GM12878 (cell line): ENCODE data around the gene PLEKHN1.

Source experiments
- HDGF ChIP-seq: fragments of 450-650 bp; IDR thresholded peaks from 2 replicates; pipeline ENCODE4 v1.6.1; 2016; ENCODE audit warnings: antibody characterized with exemption
- NR2C2 ChIP-seq: IDR thresholded peaks from 2 replicates; pipeline ENCODE4 v1.6.1; 2011; ENCODE audit warnings: borderline replicate concordance, low read depth; ENCODE audit not compliant: control insufficient read depth, insufficient read length
- SIN3A ChIP-seq: IDR thresholded peaks from 2 replicates; pipeline ENCODE4 v1.6.1; 2012; ENCODE audit warnings: low read depth, low read length, improper control_type of control experiment
- TAF1 ChIP-seq: IDR thresholded peaks from 2 replicates; pipeline ENCODE4 v1.6.1; 2011; ENCODE audit warnings: mild to moderate bottlenecking, low read depth, low read length, borderline replicate concordance

DNA sequence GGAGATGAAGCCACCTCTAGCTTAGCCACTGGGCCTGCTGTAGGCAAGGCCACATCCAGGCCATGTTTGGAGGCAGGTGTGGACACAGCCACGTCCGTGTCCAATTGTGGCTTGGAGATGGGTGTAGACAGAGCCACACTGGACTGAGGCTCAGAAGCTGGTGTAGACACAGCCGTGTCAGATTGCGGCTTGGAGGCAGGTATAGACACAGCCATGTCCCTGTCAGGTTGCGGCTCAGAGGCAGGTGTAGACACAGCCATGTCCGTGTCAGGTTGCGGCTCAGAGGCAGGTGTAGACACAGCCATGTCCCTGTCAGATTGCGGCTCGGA lies 13.4 kb downstream of the PLEKHN1 start:
- no peak for TF ChIP-seq SIN3A
- no peak for TF ChIP-seq TAF1
- TF ChIP-seq NR2C2 = no peak
- no peak for TF ChIP-seq HDGF
